ENCODE data around the gene TTLL11.

The TTLL11 gene

GRCh38 chr9:122085260-122085659, 7.8 kb downstream of the TTLL11 start:
- POLR2A ChIA-PET, result no interaction called here
- CTCF ChIA-PET, result interaction anchor here (6.8 kb wide), 1 partner anchor 13 kb away, joined by 28 read pairs; no protein-coding TSS in a partner anchor

DNA sequence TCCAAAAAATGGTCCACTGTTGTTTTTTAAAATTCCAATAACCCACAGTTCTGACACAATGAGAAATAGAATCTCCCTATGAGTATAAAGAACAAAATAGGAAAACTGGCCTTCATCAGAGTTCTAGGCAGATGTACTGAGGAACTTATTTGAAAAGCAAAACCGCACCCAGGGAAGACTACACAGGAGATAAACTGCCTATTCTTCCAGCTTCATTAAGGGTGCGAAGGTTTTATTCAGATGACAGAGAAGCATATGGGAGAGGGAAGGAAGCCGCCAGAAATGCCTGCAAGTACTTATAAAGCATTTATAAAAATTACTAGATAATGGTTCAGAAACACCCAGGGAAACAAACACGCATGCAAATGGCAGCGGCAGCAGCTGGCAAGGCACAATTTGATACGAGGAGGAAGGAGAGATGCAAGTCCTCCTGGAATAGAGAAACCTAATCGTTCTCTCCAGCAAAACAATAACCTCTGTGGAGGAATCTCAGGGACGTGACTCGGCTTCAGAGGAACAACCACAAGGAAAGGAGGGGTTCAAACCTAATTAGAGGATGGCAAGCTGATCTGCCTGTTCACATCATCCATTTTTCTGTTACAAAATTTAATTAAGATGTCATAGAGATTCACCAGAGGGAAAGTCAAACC, 9.0 kb downstream of the TTLL11 start:
- H3K27me3 ChIP-seq (replicated peaks in 2 of 5; ENCODE audit: control insufficient read depth in 4 of 5, insufficient read depth in 5 of 5, low read length in 4 of 5), result no peaks in the 10 kb centered on the region
- H3K27ac ChIP-seq (ENCODE audit: insufficient read depth in 1 of 2, low read depth in 1 of 2, low read length in 2 of 2, poor library complexity in 1 of 2, severe bottlenecking in 2 of 2), result no peak overlapping the region
- no peak for DNase-seq
- ChIA-PET CTCF (interaction anchor here (1.2 to 6.8 kb wide), 2 partner anchors 15 to 41 kb away, joined by 3 to 28 read pairs; no protein-coding TSS in a partner anchor), POLR2A (no interaction called here)
- no peak overlapping the region for H3K4me3 ChIP-seq (ENCODE audit: control insufficient read depth in 1 of 7, extremely low read depth in 1 of 7, insufficient read depth in 4 of 7, low read depth in 2 of 7, low read length in 6 of 7)
- H3K9me3 ChIP-seq (ENCODE audit: control extremely low read depth in 1 of 5, control insufficient read depth in 4 of 5, insufficient read depth in 2 of 5, low read depth in 1 of 5, low read length in 4 of 5), result no peaks in the 10 kb centered on the region
- 100% methylated on average over 4 of the region's 9 CpGs for WGBS (ENCODE audit: insufficient coverage)
- H3K36me3 ChIP-seq (ENCODE audit: control insufficient read depth in 4 of 4, insufficient read depth in 4 of 4, low read length in 3 of 4), result no peaks in the 10 kb centered on the region
- H3K4me1 ChIP-seq (ENCODE audit: control extremely low read depth in 1 of 4, control insufficient read depth in 4 of 4, insufficient read depth in 4 of 4, low read length in 3 of 4), result no peaks in the 10 kb centered on the region

More at GRCh38 chr9:122085260-122085659, 7.8 kb downstream of the TTLL11 start:
- Histone ChIP-seq H3K9me3 (ENCODE audit: control extremely low read depth in 1 of 5, control insufficient read depth in 4 of 5, insufficient read depth in 2 of 5, low read depth in 1 of 5, low read length in 4 of 5) (no peaks in the 10 kb centered on the region), H3K27me3 (replicated peaks in 2 of 5; ENCODE audit: control insufficient read depth in 4 of 5, insufficient read depth in 5 of 5, low read length in 4 of 5) (no peaks in the 10 kb centered on the region), H3K4me1 (ENCODE audit: control extremely low read depth in 1 of 4, control insufficient read depth in 4 of 4, insufficient read depth in 4 of 4, low read length in 3 of 4) (no peaks in the 10 kb centered on the region), H3K4me3 (ENCODE audit: control insufficient read depth in 1 of 7, extremely low read depth in 1 of 7, insufficient read depth in 4 of 7, low read depth in 2 of 7, low read length in 6 of 7) (no peak overlapping the region), H3K36me3 (ENCODE audit: control insufficient read depth in 4 of 4, insufficient read depth in 4 of 4, low read length in 3 of 4) (no peaks in the 10 kb centered on the region), H3K27ac (ENCODE audit: insufficient read depth in 1 of 2, low read depth in 1 of 2, low read length in 2 of 2, poor library complexity in 1 of 2, severe bottlenecking in 2 of 2) (no peak overlapping the region)
- 100% methylated on average over 1 of the region's 1 CpG for WGBS (ENCODE audit: insufficient coverage)
- DNase-seq, result no peak

GRCh38 chr9:122080986-122081385, 12.1 kb downstream of the TTLL11 start:
- H3K36me3 ChIP-seq (ENCODE audit: control insufficient read depth in 4 of 4, insufficient read depth in 4 of 4, low read length in 3 of 4), result no peaks in the 10 kb centered on the region
- 100% methylated on average over 2 of the region's 5 CpGs for WGBS (ENCODE audit: insufficient coverage)
- POLR2A ChIA-PET, result no interaction called here
- CTCF ChIA-PET, result no interaction called here
- no peaks in the 10 kb centered on the region for H3K27me3 ChIP-seq (replicated peaks in 2 of 5; ENCODE audit: control insufficient read depth in 4 of 5, insufficient read depth in 5 of 5, low read length in 4 of 5)
- no peak overlapping the region for H3K4me3 ChIP-seq (ENCODE audit: control insufficient read depth in 1 of 7, extremely low read depth in 1 of 7, insufficient read depth in 4 of 7, low read depth in 2 of 7, low read length in 6 of 7)
- DNase-seq, result no peak
- no peaks in the 10 kb centered on the region for H3K4me1 ChIP-seq (ENCODE audit: control extremely low read depth in 1 of 4, control insufficient read depth in 4 of 4, insufficient read depth in 4 of 4, low read length in 3 of 4)
- no peak overlapping the region for H3K27ac ChIP-seq (ENCODE audit: insufficient read depth in 1 of 2, low read depth in 1 of 2, low read length in 2 of 2, poor library complexity in 1 of 2, severe bottlenecking in 2 of 2)
- H3K9me3 ChIP-seq (ENCODE audit: control extremely low read depth in 1 of 5, control insufficient read depth in 4 of 5, insufficient read depth in 2 of 5, low read depth in 1 of 5, low read length in 4 of 5), result peaks cover 0 to 13% (median 3%) of the 10 kb centered on the region in 5 experiments

GRCh38 chr9:122078557-122078956, 14.6 kb downstream of the TTLL11 start:
- Histone ChIP-seq H3K27ac (ENCODE audit: insufficient read depth in 1 of 2, low read depth in 1 of 2, low read length in 2 of 2, poor library complexity in 1 of 2, severe bottlenecking in 2 of 2) (no peak overlapping the region), H3K36me3 (ENCODE audit: control insufficient read depth in 4 of 4, insufficient read depth in 4 of 4, low read length in 3 of 4) (no peaks in the 10 kb centered on the region), H3K27me3 (replicated peaks in 2 of 5; ENCODE audit: control insufficient read depth in 4 of 5, insufficient read depth in 5 of 5, low read length in 4 of 5) (no peaks in the 10 kb centered on the region), H3K9me3 (ENCODE audit: control extremely low read depth in 1 of 5, control insufficient read depth in 4 of 5, insufficient read depth in 2 of 5, low read depth in 1 of 5, low read length in 4 of 5) (peaks cover 0 to 13% (median 3%) of the 10 kb centered on the region in 5 experiments), H3K4me1 (ENCODE audit: control extremely low read depth in 1 of 4, control insufficient read depth in 4 of 4, insufficient read depth in 4 of 4, low read length in 3 of 4) (no peaks in the 10 kb centered on the region), H3K4me3 (ENCODE audit: control insufficient read depth in 1 of 7, extremely low read depth in 1 of 7, insufficient read depth in 4 of 7, low read depth in 2 of 7, low read length in 6 of 7) (no peak overlapping the region)
- WGBS (ENCODE audit: insufficient coverage), result 100% methylated on average over 1 of the region's 1 CpG
- ChIA-PET CTCF (interaction anchor here (0.6 kb wide), 1 partner anchor 46 kb away, joined by 3 read pairs; no protein-coding TSS in a partner anchor), POLR2A (no interaction called here)
- DNase-seq, result no peak

DNA sequence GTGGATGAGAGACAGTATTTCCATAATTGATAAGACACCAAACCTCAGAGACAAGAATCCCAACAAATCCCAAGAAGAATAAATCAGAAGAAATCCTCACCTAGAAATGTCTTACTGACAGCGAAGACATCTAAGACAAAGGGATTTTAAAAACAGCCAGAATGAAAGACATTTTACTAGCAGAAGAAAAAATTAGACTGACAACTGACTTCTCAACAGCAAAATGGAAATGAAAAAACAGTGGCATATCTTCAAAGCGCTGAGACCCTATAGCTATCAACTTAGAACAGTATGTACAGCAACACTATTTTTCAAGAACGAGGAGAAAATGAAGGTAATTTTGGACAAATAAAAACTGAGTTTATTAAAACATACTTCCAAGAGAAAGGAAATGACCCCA, 16.3 kb downstream of the TTLL11 start:
- no peak overlapping the region for H3K27ac ChIP-seq (ENCODE audit: insufficient read depth in 1 of 2, low read depth in 1 of 2, low read length in 2 of 2, poor library complexity in 1 of 2, severe bottlenecking in 2 of 2)
- CTCF ChIA-PET, result no interaction called here
- no peak overlapping the region for H3K4me3 ChIP-seq (ENCODE audit: control insufficient read depth in 1 of 7, extremely low read depth in 1 of 7, insufficient read depth in 4 of 7, low read depth in 2 of 7, low read length in 6 of 7)
- peaks cover 0 to 13% (median 3%) of the 10 kb centered on the region in 5 experiments for H3K9me3 ChIP-seq (ENCODE audit: control extremely low read depth in 1 of 5, control insufficient read depth in 4 of 5, insufficient read depth in 2 of 5, low read depth in 1 of 5, low read length in 4 of 5)
- WGBS (ENCODE audit: insufficient coverage), result 100% methylated on average over 1 of the region's 3 CpGs
- POLR2A ChIA-PET, result no interaction called here
- H3K4me1 ChIP-seq (ENCODE audit: control extremely low read depth in 1 of 4, control insufficient read depth in 4 of 4, insufficient read depth in 4 of 4, low read length in 3 of 4), result no peaks in the 10 kb centered on the region
- no peaks in the 10 kb centered on the region for H3K36me3 ChIP-seq (ENCODE audit: control insufficient read depth in 4 of 4, insufficient read depth in 4 of 4, low read length in 3 of 4)
- no peaks in the 10 kb centered on the region for H3K27me3 ChIP-seq (replicated peaks in 2 of 5; ENCODE audit: control insufficient read depth in 4 of 5, insufficient read depth in 5 of 5, low read length in 4 of 5)
- DNase-seq, result no peak

GRCh38 chr9:122076117-122076516, 17.0 kb downstream of the TTLL11 start:
- Histone ChIP-seq H3K9me3 (ENCODE audit: control extremely low read depth in 1 of 5, control insufficient read depth in 4 of 5, insufficient read depth in 2 of 5, low read depth in 1 of 5, low read length in 4 of 5) (peaks cover 0 to 13% (median 3%) of the 10 kb centered on the region in 5 experiments), H3K27me3 (replicated peaks in 2 of 5; ENCODE audit: control insufficient read depth in 4 of 5, insufficient read depth in 5 of 5, low read length in 4 of 5) (no peaks in the 10 kb centered on the region), H3K36me3 (ENCODE audit: control insufficient read depth in 4 of 4, insufficient read depth in 4 of 4, low read length in 3 of 4) (peaks cover 0 to 3% (median 0%) of the 10 kb centered on the region in 4 experiments), H3K4me3 (ENCODE audit: control insufficient read depth in 1 of 7, extremely low read depth in 1 of 7, insufficient read depth in 4 of 7, low read depth in 2 of 7, low read length in 6 of 7) (no peak overlapping the region), H3K27ac (ENCODE audit: insufficient read depth in 1 of 2, low read depth in 1 of 2, low read length in 2 of 2, poor library complexity in 1 of 2, severe bottlenecking in 2 of 2) (no peak overlapping the region), H3K4me1 (ENCODE audit: control extremely low read depth in 1 of 4, control insufficient read depth in 4 of 4, insufficient read depth in 4 of 4, low read length in 3 of 4) (no peaks in the 10 kb centered on the region)
- ChIA-PET CTCF (no interaction called here), POLR2A (no interaction called here)
- DNase-seq, result no peak
- 95% methylated on average over 3 of the region's 4 CpGs for WGBS (ENCODE audit: insufficient coverage)

DNA sequence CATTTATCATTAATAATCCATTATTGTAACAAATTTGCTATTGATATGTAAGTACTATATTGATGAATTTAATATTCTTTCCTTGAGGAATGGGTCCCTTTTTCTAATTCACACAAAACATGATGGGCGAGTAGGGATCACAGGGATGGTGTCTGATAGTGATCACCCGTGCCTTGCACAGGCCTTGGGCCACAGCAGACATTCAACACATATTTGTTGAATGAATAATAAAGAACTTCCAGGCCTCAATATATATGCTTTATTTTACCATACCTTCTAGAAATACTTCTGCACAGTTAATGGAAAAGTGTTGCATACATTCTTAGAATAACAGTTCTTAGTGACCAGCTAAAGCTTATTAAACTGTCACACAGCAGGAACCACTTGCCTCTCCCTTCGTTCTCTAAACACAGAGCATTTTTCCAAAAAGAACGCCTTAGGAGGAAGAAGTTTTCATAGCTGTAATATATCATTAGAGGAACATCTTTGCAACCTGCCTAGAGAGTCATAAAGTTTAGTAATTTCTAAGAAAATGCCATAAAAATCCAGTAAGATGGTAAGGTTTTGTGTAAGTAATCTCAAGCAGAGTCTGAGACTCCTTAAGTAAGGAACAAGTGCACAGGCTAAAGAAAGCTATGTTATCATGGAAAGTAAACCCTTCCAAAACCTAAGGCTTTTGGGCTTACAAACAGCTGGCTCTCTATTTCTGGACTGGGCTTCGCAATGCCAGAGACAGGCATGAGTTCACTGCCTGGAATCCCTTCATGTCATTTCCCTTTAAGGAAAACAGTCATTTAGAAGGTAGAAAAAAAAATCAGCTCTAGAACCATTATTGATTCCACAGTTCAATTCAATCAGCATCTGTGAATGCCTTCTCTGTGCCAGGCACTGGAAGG, 17.7 kb downstream of the TTLL11 start:
- H3K36me3 ChIP-seq (ENCODE audit: control insufficient read depth in 4 of 4, insufficient read depth in 4 of 4, low read length in 3 of 4), result peaks cover 0 to 3% (median 0%) of the 10 kb centered on the region in 4 experiments
- ChIA-PET CTCF (no interaction called here), POLR2A (no interaction called here)
- 100% methylated on average over 1 of the region's 5 CpGs for WGBS (ENCODE audit: insufficient coverage)
- no peaks in the 10 kb centered on the region for H3K4me1 ChIP-seq (ENCODE audit: control extremely low read depth in 1 of 4, control insufficient read depth in 4 of 4, insufficient read depth in 4 of 4, low read length in 3 of 4)
- no peak overlapping the region for H3K27ac ChIP-seq (ENCODE audit: insufficient read depth in 1 of 2, low read depth in 1 of 2, low read length in 2 of 2, poor library complexity in 1 of 2, severe bottlenecking in 2 of 2)
- DNase-seq, result no peak
- no peaks in the 10 kb centered on the region for H3K27me3 ChIP-seq (replicated peaks in 2 of 5; ENCODE audit: control insufficient read depth in 4 of 5, insufficient read depth in 5 of 5, low read length in 4 of 5)
- peaks cover 0 to 13% (median 3%) of the 10 kb centered on the region in 5 experiments for H3K9me3 ChIP-seq (ENCODE audit: control extremely low read depth in 1 of 5, control insufficient read depth in 4 of 5, insufficient read depth in 2 of 5, low read depth in 1 of 5, low read length in 4 of 5)
- H3K4me3 ChIP-seq (ENCODE audit: control insufficient read depth in 1 of 7, extremely low read depth in 1 of 7, insufficient read depth in 4 of 7, low read depth in 2 of 7, low read length in 6 of 7), result no peak overlapping the region

Measured in common myeloid progenitor, CD34-positive (primary cell).